WERI-Rb-1 (cell line): ENCODE data around the gene PLAGL1.

ENCODE experiments used
- DNase-seq: peaks from one replicate; pipeline ENCODE4 v3.0.0-alpha.2; 2020
- H3K27ac ChIP-seq: fragments of 250-450 bp; sonication (Bioruptor Pico); 2 replicates; pipeline ENCODE4 v1.5.1; 2020; ENCODE audit warnings: mild to moderate bottlenecking, moderate library complexity
- H3K27me3 ChIP-seq: fragments of 250-450 bp; sonication (Bioruptor Pico); 2 replicates; pipeline ENCODE4 v1.5.1; 2021; ENCODE audit warnings: mild to moderate bottlenecking, low read depth, moderate library complexity; ENCODE audit not compliant: insufficient read depth, severe bottlenecking
- H3K36me3 ChIP-seq: fragments of 250-450 bp; sonication (Bioruptor Pico); 2 replicates; pipeline ENCODE4 v1.5.1; 2020; ENCODE audit warnings: mild to moderate bottlenecking, moderate library complexity
- H3K4me3 ChIP-seq: 2 replicates; pipeline ENCODE4 v1.5.1; 2011; ENCODE audit warnings: low read depth, mild to moderate bottlenecking, control low read depth, low read length
- H3K9me3 ChIP-seq: fragments of 250-450 bp; sonication (Bioruptor Pico); 2 replicates; pipeline ENCODE4 v1.5.1; 2021; ENCODE audit warnings: mild to moderate bottlenecking, moderate library complexity; ENCODE audit not compliant: severe bottlenecking
- TF ChIP-seq, protein P1 (sequence below): IDR thresholded peaks from 2 replicates; pipeline ENCODE4 v1.5.1; 2011; ENCODE audit warnings: low read depth, mild to moderate bottlenecking, control low read depth, inconsistent platforms, low read length

The PLAGL1 gene

DNA sequence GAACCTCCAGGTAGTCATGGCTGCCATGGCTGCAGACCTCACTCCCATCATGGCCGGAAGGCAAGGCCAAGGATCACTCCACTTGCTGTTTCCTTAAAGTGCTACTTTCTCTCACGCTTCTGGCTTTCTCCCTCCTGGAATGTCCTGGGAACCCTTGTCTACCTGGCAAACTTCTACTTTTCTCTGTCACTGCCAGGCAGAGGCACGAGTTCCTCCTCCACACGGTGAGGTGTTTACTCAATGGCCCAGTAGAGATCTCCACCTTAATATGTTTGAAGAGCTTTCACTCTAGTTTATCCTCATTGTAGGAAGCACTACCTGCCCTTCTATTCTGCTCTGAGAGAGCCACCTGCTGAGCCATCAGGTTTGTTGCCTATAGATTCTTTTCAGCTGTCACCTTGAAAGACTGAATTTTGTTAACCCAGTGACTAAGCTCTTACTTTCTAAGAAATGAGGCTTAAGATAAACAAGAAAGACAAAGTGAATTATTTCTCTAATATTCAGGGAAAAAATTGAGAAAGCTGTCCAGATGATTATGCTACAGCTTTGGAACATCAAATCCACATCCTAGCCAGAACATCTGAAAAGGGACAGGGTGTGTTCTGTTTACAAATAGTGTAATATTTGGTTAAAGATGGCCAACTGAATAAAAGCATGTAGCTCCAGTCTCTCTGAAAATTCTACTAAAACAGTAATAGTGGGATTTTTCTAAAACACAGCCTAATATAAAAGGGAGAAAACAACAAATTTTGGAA is 54.9 kb downstream of the PLAGL1 start:
- H3K9me3 ChIP-seq, result no peaks in the 10 kb centered on the region
- H3K27me3 ChIP-seq, result no peaks in the 10 kb centered on the region
- no peak overlapping the region for H3K4me3 ChIP-seq
- no peaks in the 10 kb centered on the region for H3K36me3 ChIP-seq
- DNase-seq, result no peak
- H3K27ac ChIP-seq, result no peak overlapping the region
- TF ChIP-seq, protein P1, sequence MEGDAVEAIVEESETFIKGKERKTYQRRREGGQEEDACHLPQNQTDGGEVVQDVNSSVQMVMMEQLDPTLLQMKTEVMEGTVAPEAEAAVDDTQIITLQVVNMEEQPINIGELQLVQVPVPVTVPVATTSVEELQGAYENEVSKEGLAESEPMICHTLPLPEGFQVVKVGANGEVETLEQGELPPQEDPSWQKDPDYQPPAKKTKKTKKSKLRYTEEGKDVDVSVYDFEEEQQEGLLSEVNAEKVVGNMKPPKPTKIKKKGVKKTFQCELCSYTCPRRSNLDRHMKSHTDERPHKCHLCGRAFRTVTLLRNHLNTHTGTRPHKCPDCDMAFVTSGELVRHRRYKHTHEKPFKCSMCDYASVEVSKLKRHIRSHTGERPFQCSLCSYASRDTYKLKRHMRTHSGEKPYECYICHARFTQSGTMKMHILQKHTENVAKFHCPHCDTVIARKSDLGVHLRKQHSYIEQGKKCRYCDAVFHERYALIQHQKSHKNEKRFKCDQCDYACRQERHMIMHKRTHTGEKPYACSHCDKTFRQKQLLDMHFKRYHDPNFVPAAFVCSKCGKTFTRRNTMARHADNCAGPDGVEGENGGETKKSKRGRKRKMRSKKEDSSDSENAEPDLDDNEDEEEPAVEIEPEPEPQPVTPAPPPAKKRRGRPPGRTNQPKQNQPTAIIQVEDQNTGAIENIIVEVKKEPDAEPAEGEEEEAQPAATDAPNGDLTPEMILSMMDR, result no peak

DNA sequence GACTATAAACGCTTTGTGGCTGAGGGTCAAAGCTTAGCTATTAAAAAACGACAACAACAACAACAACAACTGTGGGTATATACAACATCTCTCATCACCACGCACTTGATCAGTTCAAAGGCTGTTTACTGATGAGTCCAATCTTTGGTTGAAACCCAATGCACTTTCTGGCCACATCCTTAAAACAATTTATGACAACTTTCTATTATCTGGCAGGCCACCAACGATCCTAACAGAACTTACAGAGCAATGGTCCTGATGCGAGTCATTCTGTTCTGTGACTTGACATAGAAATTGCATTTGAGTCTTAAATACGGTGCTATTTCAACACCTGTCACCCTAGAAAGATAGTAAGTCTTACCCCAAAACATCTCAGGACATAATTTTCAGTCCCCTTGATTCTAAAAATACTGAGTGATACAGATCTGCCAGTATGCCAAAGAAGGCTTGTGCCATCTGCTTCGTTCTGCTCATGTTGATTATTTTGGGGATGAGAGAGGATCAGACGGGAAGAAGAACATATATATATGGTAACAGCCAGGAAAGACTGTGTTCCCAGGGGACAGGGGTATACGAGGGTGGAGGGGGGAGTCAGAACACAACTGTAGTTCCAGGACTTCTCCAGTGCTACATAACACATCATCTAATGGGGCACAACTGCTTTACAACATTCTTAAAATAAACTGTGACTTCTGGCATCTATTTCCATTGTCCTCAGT is 55.8 kb downstream of the PLAGL1 start:
- TF ChIP-seq, protein P1, result no peak
- no peaks in the 10 kb centered on the region for H3K27me3 ChIP-seq
- H3K36me3 ChIP-seq, result no peaks in the 10 kb centered on the region
- no peaks in the 10 kb centered on the region for H3K9me3 ChIP-seq
- DNase-seq, result no peak
- H3K27ac ChIP-seq, result no peak overlapping the region
- H3K4me3 ChIP-seq, result no peak overlapping the region

DNA sequence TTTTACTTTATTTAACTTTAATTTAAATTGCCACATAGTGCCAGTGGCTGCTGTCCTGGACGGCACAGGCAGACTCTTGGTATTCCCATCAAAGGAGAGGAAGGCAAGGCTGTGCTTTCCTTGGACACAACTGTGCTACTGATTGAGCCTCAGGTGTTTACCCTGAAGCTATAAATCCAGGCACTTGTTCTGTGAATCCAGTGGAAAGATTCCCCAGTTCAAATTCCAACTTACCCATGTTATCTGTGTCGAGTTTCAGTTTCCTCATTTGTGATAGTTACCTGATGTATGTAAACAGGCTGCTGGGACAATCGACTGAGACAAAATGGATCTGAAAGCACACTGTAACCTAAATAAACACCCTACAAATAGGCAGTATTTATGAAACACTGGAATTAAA is 57.2 kb downstream of the PLAGL1 start:
- TF ChIP-seq, protein P1, result no peak
- Histone ChIP-seq H3K4me3 (no peak overlapping the region), H3K27me3 (no peaks in the 10 kb centered on the region), H3K36me3 (no peaks in the 10 kb centered on the region), H3K9me3 (no peaks in the 10 kb centered on the region), H3K27ac (no peak overlapping the region)
- no peak for DNase-seq

DNA sequence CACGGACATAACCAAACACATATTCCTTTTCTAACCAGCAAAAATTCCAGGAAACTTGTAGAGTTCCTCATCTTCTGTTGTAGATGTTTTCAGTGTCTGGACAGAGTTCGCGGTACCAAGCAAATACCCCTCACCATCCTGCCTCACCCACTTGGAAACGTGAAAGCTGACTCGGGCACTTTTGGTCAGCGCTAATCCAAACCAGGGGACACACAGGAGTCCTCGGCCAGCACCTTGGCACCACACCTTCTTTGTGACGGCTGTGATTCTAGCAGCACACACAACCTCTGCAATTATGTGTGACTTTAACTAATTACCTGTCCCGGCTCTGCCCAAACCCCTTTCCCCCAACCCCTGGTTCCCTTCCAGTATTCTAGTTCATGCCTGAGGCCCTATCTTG is 58.1 kb downstream of the PLAGL1 start:
- no peak for DNase-seq
- no peaks in the 10 kb centered on the region for H3K9me3 ChIP-seq
- TF ChIP-seq, protein P1, result no peak

DNA sequence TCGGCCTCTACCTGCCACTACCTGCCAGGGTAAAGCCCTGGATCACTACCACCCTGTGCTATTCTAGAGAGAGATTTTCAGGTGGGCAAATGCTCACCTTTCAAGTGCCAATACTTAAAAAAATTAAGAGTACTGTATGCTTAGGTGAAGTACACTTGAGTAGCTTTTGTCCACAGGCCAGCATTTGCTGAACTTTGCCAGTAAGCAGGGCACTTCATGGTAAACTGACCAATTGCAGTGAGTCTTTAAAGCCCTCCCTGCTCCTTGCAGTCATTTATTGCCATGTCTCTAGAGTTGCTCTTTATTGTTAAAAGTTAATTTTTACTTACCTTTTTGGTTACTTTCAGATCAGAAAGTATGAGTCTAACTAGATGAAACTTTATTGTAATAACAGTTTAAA is 58.5 kb downstream of the PLAGL1 start:
- no peak for DNase-seq
- H3K27me3 ChIP-seq, result no peaks in the 10 kb centered on the region
- TF ChIP-seq, protein P1, result no peak

More for the DNA sequence above, 58.1 kb downstream of the PLAGL1 start:
- Histone ChIP-seq H3K4me3 (no peak overlapping the region), H3K27me3 (no peaks in the 10 kb centered on the region), H3K36me3 (no peaks in the 10 kb centered on the region), H3K27ac (no peak overlapping the region)

More for the DNA sequence above, 58.5 kb downstream of the PLAGL1 start:
- no peaks in the 10 kb centered on the region for H3K36me3 ChIP-seq
- no peak overlapping the region for H3K4me3 ChIP-seq
- H3K27ac ChIP-seq, result no peak overlapping the region
- H3K9me3 ChIP-seq, result no peaks in the 10 kb centered on the region
